Ishikawa (cell line): ENCODE data around the gene SHD.

Experiments
- CEBPB ChIP-seq: IDR thresholded peaks from 2 replicates; pipeline ENCODE4 v1.6.1; 2012
- CREB1 ChIP-seq: IDR thresholded peaks from 2 replicates; pipeline ENCODE4 v1.6.1; 2012; ENCODE audit warnings: low read depth
- EGR1 ChIP-seq: IDR thresholded peaks from 2 replicates; pipeline ENCODE4 v1.6.1; 2012
- EP300 ChIP-seq: IDR thresholded peaks from 2 replicates; pipeline ENCODE4 v1.6.1; 2012; ENCODE audit warnings: borderline replicate concordance
- FOXM1 ChIP-seq: IDR thresholded peaks from 2 replicates; pipeline ENCODE4 v1.6.1; 2012; ENCODE audit warnings: low read depth, borderline replicate concordance
- MAX ChIP-seq: IDR thresholded peaks from 2 replicates; pipeline ENCODE4 v1.6.1; 2012
- NFIC ChIP-seq: IDR thresholded peaks from 2 replicates; pipeline ENCODE4 v1.6.1; 2012
- RAD21 ChIP-seq: IDR thresholded peaks from 2 replicates; pipeline ENCODE4 v1.6.1; 2012; ENCODE audit warnings: low read depth
- REST ChIP-seq: IDR thresholded peaks from 2 replicates; pipeline ENCODE4 v1.6.1; 2012; ENCODE audit warnings: low read depth, mild to moderate bottlenecking
- TAF1 ChIP-seq: IDR thresholded peaks from 2 replicates; pipeline ENCODE4 v1.6.1; 2012; ENCODE audit warnings: low read depth, mild to moderate bottlenecking
- TCF12 ChIP-seq: IDR thresholded peaks from 2 replicates; pipeline ENCODE4 v1.6.1; 2012; ENCODE audit warnings: low read depth
- TEAD4 ChIP-seq: IDR thresholded peaks from 2 replicates; pipeline ENCODE4 v1.6.1; 2012
- USF1 ChIP-seq: IDR thresholded peaks from 2 replicates; pipeline ENCODE4 v1.6.1; 2012
- YY1 ChIP-seq: IDR thresholded peaks from 2 replicates; pipeline ENCODE4 v1.6.1; 2012; ENCODE audit warnings: low read depth
- ZBTB7A ChIP-seq: IDR thresholded peaks from 2 replicates; pipeline ENCODE4 v1.6.1; 2012; ENCODE audit warnings: low read depth

SHD gene

GRCh38 chr19:4272894-4273293 is 6.2 kb upstream of the SHD start:
- TF ChIP-seq ZBTB7A = no peak
- no peak for TF ChIP-seq CEBPB
- TF ChIP-seq TEAD4 = no peak
- TF ChIP-seq EP300 = no peak
- no peak for TF ChIP-seq TAF1
- no peak for TF ChIP-seq CREB1
- no peak for TF ChIP-seq RAD21
- no peak for TF ChIP-seq MAX
- no peak for TF ChIP-seq TCF12
- TF ChIP-seq YY1 = no peak
- TF ChIP-seq REST = no peak
- no peak for TF ChIP-seq NFIC
- TF ChIP-seq FOXM1 = no peak
- TF ChIP-seq EGR1 = no peak
- TF ChIP-seq USF1 = no peak

GRCh38 chr19:4277191-4277696 is 1.8 kb upstream of the SHD start:
- no peak for TF ChIP-seq TCF12
- TF ChIP-seq MAX = no peak
- TF ChIP-seq ZBTB7A = no peak
- TF ChIP-seq TAF1 = no peak
- TF ChIP-seq YY1 = no peak
- TF ChIP-seq RAD21 = no peak
- no peak for TF ChIP-seq REST

- TF ChIP-seq FOXM1 (no peak), EP300 (no peak), EGR1 (no peak), TAF1 (no peak), CREB1 (no peak), RAD21 (no peak), TCF12 (no peak)
Observed at GRCh38 chr19:4278010-4278409, 1.1 kb upstream of the SHD start.

- TF ChIP-seq YY1 = no peak
- TF ChIP-seq TEAD4 = no peak
- no peak for TF ChIP-seq EGR1
- no peak for TF ChIP-seq REST
- TF ChIP-seq USF1 = no peak
- no peak for TF ChIP-seq RAD21
- TF ChIP-seq TCF12 = no peak
- no peak; the same call in 1 of the 2 replicates for TF ChIP-seq ZBTB7A
- TF ChIP-seq TAF1 = no peak
- TF ChIP-seq CREB1 = no peak
- no peak for TF ChIP-seq EP300
- no peak for TF ChIP-seq FOXM1
- TF ChIP-seq MAX = no peak
Observed at GRCh38 chr19:4279267-4279529, 132 bp downstream of the SHD start.
